M059J (cell line): Measurements from ENCODE around the gene TNIK. TPM values are rescaled to one million over a fixed set of nuclear protein-coding genes. Genes with fewer than 3 reads are reported as not detected.
A peak's percentile ranks its signal among the peaks of the same experiment; 100 is the strongest.

Experiments
- DNase-seq: peaks from one replicate; pipeline ENCODE4 v3.0.0-alpha.2; 2012; ENCODE audit warnings: low read depth
- total RNA-seq: library from RNA; depleted of rRNA; stranded (reverse); fragments of >200 nt; shearing (Covaris generic); gene quantifications from 2 replicates; pipeline ENCODE4 v1.2.3, GENCODE V29; 2014

Gene TNIK
- total RNA-seq, 1 experiment from 2014 or later = 26.3 TPM

- DNase-seq = no peak
These were observed 176.4 kb downstream of the TNIK start for GRCh38 chr3:171283848-171284222.

GRCh38 chr3:171283183-171283847 is 176.9 kb downstream of the TNIK start:
- DNase-seq = peak; percentile 48

- DNase-seq = peak; percentile 75
These were observed 178.2 kb downstream of the TNIK start for GRCh38 chr3:171282041-171282440.

GRCh38 chr3:171281256-171281992 is 178.8 kb downstream of the TNIK start:
- DNase-seq = no peak

- no peak for DNase-seq
These were observed 180.2 kb downstream of the TNIK start for GRCh38 chr3:171279972-171280371.

- DNase-seq = no peak
These were observed 182.0 kb downstream of the TNIK start for GRCh38 chr3:171278299-171278590.

GRCh38 chr3:171277456-171278298 is 182.5 kb downstream of the TNIK start:
- DNase-seq = no peak

GRCh38 chr3:171276923-171277322 is 183.3 kb downstream of the TNIK start:
- no peak for DNase-seq

GRCh38 chr3:171274222-171274621 is 186.0 kb downstream of the TNIK start:
- no peak for DNase-seq

- no peak for DNase-seq
These were observed 189.7 kb downstream of the TNIK start for GRCh38 chr3:171270541-171270940.

- DNase-seq = peak; percentile 47
These were observed 190.7 kb downstream of the TNIK start for GRCh38 chr3:171269542-171269941.

GRCh38 chr3:171268677-171269076 is 191.5 kb downstream of the TNIK start:
- no peak for DNase-seq

GRCh38 chr3:171267104-171267503 is 193.1 kb downstream of the TNIK start:
- DNase-seq = no peak

GRCh38 chr3:171266740-171267073 is 193.5 kb downstream of the TNIK start:
- DNase-seq = no peak

- no peak for DNase-seq
These were observed 194.0 kb downstream of the TNIK start for GRCh38 chr3:171266034-171266739.

- DNase-seq = no peak
These were observed 195.4 kb downstream of the TNIK start for GRCh38 chr3:171264758-171265157.

- DNase-seq = peak; percentile 64
These were observed 197.8 kb downstream of the TNIK start for GRCh38 chr3:171262431-171262830.

GRCh38 chr3:171261487-171261886 is 198.7 kb downstream of the TNIK start:
- peak; percentile 81 for DNase-seq

- DNase-seq = peak; percentile 60
These were observed 199.3 kb downstream of the TNIK start for GRCh38 chr3:171260899-171261298.

- no peak for DNase-seq
These were observed 199.7 kb downstream of the TNIK start for GRCh38 chr3:171260466-171260865.

GRCh38 chr3:171258316-171258715 is 201.9 kb downstream of the TNIK start:
- peak; percentile 84 for DNase-seq
